PC-9 (cell line): ENCODE data around the gene DNAJC18. TPM values are rescaled to one million over a fixed set of nuclear protein-coding genes. Genes with fewer than 3 reads are reported as not detected.

ENCODE experiments used
- BruUV-seq: library from RNA; stranded (reverse); fragments of 400-500 nt; replicated peaks from 2 replicates; lab custom pipeline; 2021; lab: Mats Ljungman, UMichigan
- CTCF ChIA-PET: fragments of 300-600 bp; sonication (Branson Sonifier 250); formaldehyde crosslinking; loops from one replicate; lab custom pipeline; 2022; ENCODE audit warnings: antibody characterized with exemption; lab: Charles Lee
- POLR2A ChIA-PET: fragments of 300-600 bp; sonication (Branson Sonifier 250); formaldehyde crosslinking; loops from one replicate; lab custom pipeline; 2022; ENCODE audit warnings: antibody characterized with exemption; ENCODE audit not compliant: unreplicated experiment; lab: Charles Lee
- DNase-seq, 2 experiments: peaks; one replicate each; pipeline versions ENCODE4 v3.0.0 to v3.0.0-alpha.2; 2015 to 2022; ENCODE audit warnings: mixed read lengths in 1 of 2
- H2AFZ ChIP-seq: fragments of 200-600 bp; sonication (generic); 2 replicates; pipeline ENCODE4 v1.8.1; 2017; ENCODE audit warnings: antibody characterized with exemption
- H3F3A ChIP-seq: fragments of 200-600 bp; sonication (generic); 2 replicates; pipeline ENCODE4 v1.8.1; 2017; ENCODE audit warnings: antibody characterized with exemption, mild to moderate bottlenecking, low read depth; ENCODE audit not compliant: insufficient read depth
- H3K27ac ChIP-seq: fragments of 200-600 bp; sonication (generic); 2 replicates; pipeline ENCODE4 v1.6.1; 2016; ENCODE audit warnings: mixed run types
- H3K27me3 ChIP-seq: fragments of 200-600 bp; sonication (generic); 2 replicates; pipeline ENCODE4 v1.6.1; 2016; ENCODE audit warnings: low read depth, mixed run types; ENCODE audit not compliant: insufficient read depth
- H3K36me3 ChIP-seq: fragments of 200-600 bp; sonication (generic); 2 replicates; pipeline ENCODE4 v1.6.1; 2016; ENCODE audit warnings: low read depth, mixed run types
- H3K4me1 ChIP-seq: fragments of 200-600 bp; sonication (generic); replicated peaks from 2 replicates; pipeline ENCODE4 v1.6.1; 2016; ENCODE audit warnings: mixed run types; ENCODE audit not compliant: insufficient read depth
- H3K4me2 ChIP-seq: fragments of 200-600 bp; sonication (generic); 2 replicates; pipeline ENCODE4 v1.6.1; 2017; ENCODE audit warnings: mixed run types
- H3K4me3 ChIP-seq: fragments of 200-600 bp; sonication (generic); 2 replicates; pipeline ENCODE4 v1.6.1; 2016; ENCODE audit warnings: mixed run types
- H3K79me2 ChIP-seq: fragments of 200-600 bp; sonication (generic); 2 replicates; pipeline ENCODE4 v1.6.1; 2017; ENCODE audit warnings: low read depth, mixed run types
- H3K9me2 ChIP-seq: fragments of 200-600 bp; sonication (generic); 2 replicates; pipeline ENCODE4 v1.8.1; 2017; ENCODE audit warnings: mild to moderate bottlenecking; ENCODE audit not compliant: insufficient read depth
- H3K9me3 ChIP-seq: fragments of 200-600 bp; sonication (generic); 2 replicates; pipeline ENCODE4 v1.8.1; 2016; ENCODE audit warnings: low read depth; ENCODE audit not compliant: insufficient read depth
- H4K20me1 ChIP-seq: fragments of 200-600 bp; sonication (generic); 2 replicates; pipeline ENCODE4 v1.8.1; 2017; ENCODE audit not compliant: insufficient read depth
- CTCF ChIP-seq: fragments of 200-600 bp; sonication (generic); conservative IDR thresholded peaks from 2 replicates; pipeline ENCODE4 v1.6.1; 2017; ENCODE audit warnings: mixed run types, antibody characterized with exemption, mild to moderate bottlenecking, moderate library complexity
- EZH2 ChIP-seq: fragments of 200-600 bp; sonication (generic); IDR thresholded peaks from 2 replicates; pipeline ENCODE4 v1.8.0; 2017; ENCODE audit warnings: antibody characterized with exemption, low read depth
- intact Hi-C: fragments of 100-400 bp; cut with micrococcal nuclease; formaldehyde crosslinking; loops from one replicate; pipeline ENCODE4 v1.10.0; 2022; ENCODE audit not compliant: unreplicated experiment
- total RNA-seq: library from RNA; stranded (reverse); gene quantifications from 2 replicates; pipeline ENCODE4 v1.2.3, GENCODE V29; 2021

DNAJC18 gene
- total RNA-seq, 1 experiment from 2014 or later = 8.9 TPM

DNA sequence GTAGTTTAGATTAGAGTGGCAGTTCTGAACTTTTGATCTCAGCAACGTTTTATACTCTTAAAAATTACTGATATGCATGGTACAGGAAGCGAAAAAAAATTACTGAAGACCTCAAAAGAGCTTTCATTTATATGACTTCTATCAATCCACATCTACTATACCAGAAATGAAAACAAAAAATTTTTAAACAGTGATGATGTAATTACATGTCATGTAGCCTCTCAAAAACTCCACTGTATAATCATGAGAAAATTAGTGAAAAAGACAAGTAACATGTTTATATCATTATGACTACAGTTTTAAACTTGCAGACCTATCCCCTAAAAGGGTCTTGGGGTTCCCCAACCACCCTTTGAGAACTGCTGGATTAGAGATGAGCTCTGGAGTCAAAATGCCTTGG, 9.3 kb downstream of the DNAJC18 start:
- H3K27me3 ChIP-seq = no peaks in the 10 kb centered on the region
- H3K4me3 ChIP-seq = no peak overlapping the region
- no peaks in the 10 kb centered on the region for H3K4me1 ChIP-seq
- H3K36me3 ChIP-seq = no peaks in the 10 kb centered on the region; the same call in 1 of the 2 replicates
- no peak for TF ChIP-seq EZH2
- TF ChIP-seq CTCF = no peak
- H2AFZ ChIP-seq = no peak overlapping the region
- H3F3A ChIP-seq = no peaks in the 10 kb centered on the region
- no TSS peak for BruUV-seq
- H3K27ac ChIP-seq = no peak overlapping the region
- H3K79me2 ChIP-seq = no peaks in the 10 kb centered on the region
- intact Hi-C loops = no loop called here
- no peaks in the 10 kb centered on the region for H4K20me1 ChIP-seq
- H3K9me3 ChIP-seq = no peaks in the 10 kb centered on the region
- DNase-seq = no peak
- no peak overlapping the region for H3K4me2 ChIP-seq
- H3K9me2 ChIP-seq = no peaks in the 10 kb centered on the region
- POLR2A ChIA-PET = interaction anchor here (0.7 kb wide), 1 partner anchor 226 kb away, joined by 6 read pairs; no protein-coding TSS in a partner anchor
- CTCF ChIA-PET = interaction anchor here (1.2 to 1.3 kb wide), 2 partner anchors 83 to 87 kb away, joined by 3 read pairs; no protein-coding TSS in a partner anchor

- no peak for DNase-seq
- Histone ChIP-seq H3F3A (0 out of 2 replicates have a peak, but pooled peaks cover 3% of the 10 kb centered on the region), H3K4me2 (no peak overlapping the region), H3K27ac (no peak overlapping the region), H3K36me3 (no peaks in the 10 kb centered on the region; the same call in 1 of the 2 replicates), H3K4me3 (no peak overlapping the region), H4K20me1 (no peaks in the 10 kb centered on the region), H3K79me2 (no peaks in the 10 kb centered on the region), H3K9me2 (no peaks in the 10 kb centered on the region), H3K27me3 (no peaks in the 10 kb centered on the region), H3K9me3 (no peaks in the 10 kb centered on the region), H3K4me1 (no peaks in the 10 kb centered on the region), H2AFZ (no peak overlapping the region)
- no peak for TF ChIP-seq EZH2
- no peak for TF ChIP-seq CTCF
- intact Hi-C loops = no loop called here
- ChIA-PET POLR2A (no interaction called here), CTCF (interaction anchor here (0.6 kb wide), 1 partner anchor 107 kb away, joined by 3 read pairs; no protein-coding TSS in a partner anchor)
- no TSS peak for BruUV-seq
These were observed 13.0 kb downstream of the DNAJC18 start for GRCh38 chr5:139426203-139426885.

GRCh38 chr5:139425497-139425896, 13.8 kb downstream of the DNAJC18 start:
- BruUV-seq = no TSS peak
- Histone ChIP-seq H3K36me3 (no peaks in the 10 kb centered on the region; the same call in 1 of the 2 replicates), H3K4me1 (no peaks in the 10 kb centered on the region), H3K9me3 (no peaks in the 10 kb centered on the region), H3K27ac (no peak overlapping the region), H3K9me2 (no peaks in the 10 kb centered on the region), H4K20me1 (no peaks in the 10 kb centered on the region), H3K4me3 (no peak overlapping the region), H3K79me2 (no peaks in the 10 kb centered on the region), H3K27me3 (no peaks in the 10 kb centered on the region), H2AFZ (no peak overlapping the region), H3F3A (0 out of 2 replicates have a peak, but pooled peaks cover 3% of the 10 kb centered on the region), H3K4me2 (no peak overlapping the region)
- no peak for DNase-seq
- CTCF ChIA-PET = no interaction called here
- TF ChIP-seq EZH2 = no peak
- intact Hi-C loops = no loop called here
- POLR2A ChIA-PET = no interaction called here
